KMS-11 (cell line): ENCODE results near the gene PTK6.

Source experiments
- H2AFZ ChIP-seq: fragments of 200-600 bp; sonication (generic); 2 replicates; pipeline ENCODE4 v1.6.1; 2016; ENCODE audit warnings: antibody characterized with exemption, mixed run types, low read depth
- H3K27ac ChIP-seq: fragments of 200-600 bp; sonication (generic); 2 replicates; pipeline ENCODE4 v1.6.1; 2016; ENCODE audit warnings: mild to moderate bottlenecking, mixed run types
- H3K27me3 ChIP-seq: fragments of 200-600 bp; sonication (generic); 2 replicates; pipeline ENCODE4 v1.6.1; 2017; ENCODE audit warnings: mild to moderate bottlenecking, low read depth, mixed run types, moderate library complexity; ENCODE audit not compliant: insufficient read depth
- H3K36me3 ChIP-seq: fragments of 200-600 bp; sonication (generic); 2 replicates; pipeline ENCODE4 v1.6.1; 2017; ENCODE audit warnings: mild to moderate bottlenecking, mixed run types; ENCODE audit not compliant: insufficient read depth
- H3K4me1 ChIP-seq: fragments of 200-600 bp; sonication (generic); 2 replicates; pipeline ENCODE4 v1.6.1; 2016; ENCODE audit warnings: mild to moderate bottlenecking, low read depth, mixed run types; ENCODE audit not compliant: poor library complexity, severe bottlenecking
- H3K4me2 ChIP-seq: fragments of 200-600 bp; sonication (generic); 2 replicates; pipeline ENCODE4 v1.7.0; 2016; ENCODE audit warnings: mild to moderate bottlenecking, mixed run types
- H3K4me3 ChIP-seq: fragments of 200-600 bp; sonication (generic); IDR thresholded peaks from 2 replicates; pipeline ENCODE4 v1.6.1; 2017; ENCODE audit warnings: low read depth, low read length, mixed read lengths; ENCODE audit not compliant: insufficient read depth
- H3K79me2 ChIP-seq: fragments of 200-600 bp; sonication (generic); 2 replicates; pipeline ENCODE4 v1.6.1; 2016; ENCODE audit warnings: low read depth, mixed run types; ENCODE audit not compliant: insufficient read depth
- H3K9ac ChIP-seq: fragments of 200-600 bp; sonication (generic); 2 replicates; pipeline ENCODE4 v1.6.1; 2016; ENCODE audit warnings: mild to moderate bottlenecking, mixed run types
- H4K20me1 ChIP-seq: fragments of 200-600 bp; sonication (generic); 2 replicates; pipeline ENCODE4 v1.6.1; 2016; ENCODE audit warnings: mild to moderate bottlenecking, mixed run types; ENCODE audit not compliant: insufficient read depth
- CTCF ChIP-seq: fragments of 200-600 bp; sonication (generic); conservative IDR thresholded peaks from 2 replicates; pipeline ENCODE4 v1.6.1; 2017; ENCODE audit warnings: low read depth, mild to moderate bottlenecking, antibody characterized with exemption, low read length, moderate library complexity, mixed read lengths

The PTK6 gene

GRCh38 chr20:63525185-63525584 is 12.0 kb downstream of the PTK6 start:
- Histone ChIP-seq H3K4me3 (no peak overlapping the region), H4K20me1 (no peaks in the 10 kb centered on the region), H3K4me1 (no peaks in the 10 kb centered on the region), H3K27ac (no peak overlapping the region), H2AFZ (no peak overlapping the region), H3K9ac (no peak overlapping the region), H3K27me3 (peaks cover 57% of the 10 kb centered on the region), H3K79me2 (no peaks in the 10 kb centered on the region), H3K36me3 (no peaks in the 10 kb centered on the region), H3K4me2 (no peak overlapping the region)
- TF ChIP-seq CTCF, result no peak

GRCh38 chr20:63522981-63523611 is 14.1 kb downstream of the PTK6 start:
- H3K27me3 ChIP-seq, result peaks cover 57% of the 10 kb centered on the region
- H3K36me3 ChIP-seq, result no peaks in the 10 kb centered on the region
- no peak overlapping the region for H3K27ac ChIP-seq
- no peak overlapping the region for H3K4me3 ChIP-seq
- no peak overlapping the region for H3K9ac ChIP-seq
- H3K4me1 ChIP-seq, result no peaks in the 10 kb centered on the region
- no peak for TF ChIP-seq CTCF
- no peaks in the 10 kb centered on the region for H4K20me1 ChIP-seq
- no peak overlapping the region for H2AFZ ChIP-seq
- no peaks in the 10 kb centered on the region for H3K79me2 ChIP-seq
- no peak overlapping the region for H3K4me2 ChIP-seq

- H3K9ac ChIP-seq, result no peak overlapping the region
- no peaks in the 10 kb centered on the region for H4K20me1 ChIP-seq
- H3K79me2 ChIP-seq, result no peaks in the 10 kb centered on the region
- H3K27ac ChIP-seq, result no peak overlapping the region
- H3K36me3 ChIP-seq, result no peaks in the 10 kb centered on the region
- H3K4me2 ChIP-seq, result no peak overlapping the region
- no peaks in the 10 kb centered on the region for H3K4me1 ChIP-seq
- H3K4me3 ChIP-seq, result no peak overlapping the region
- H2AFZ ChIP-seq, result no peak overlapping the region
- no peak for TF ChIP-seq CTCF
- H3K27me3 ChIP-seq, result peaks cover 57% of the 10 kb centered on the region
These were observed 14.9 kb downstream of the PTK6 start for GRCh38 chr20:63522091-63522868.

GRCh38 chr20:63521602-63522001 is 15.6 kb downstream of the PTK6 start:
- Histone ChIP-seq H3K4me3 (no peak overlapping the region), H3K27me3 (peaks cover 57% of the 10 kb centered on the region), H3K4me1 (no peaks in the 10 kb centered on the region), H2AFZ (no peak overlapping the region), H3K79me2 (no peaks in the 10 kb centered on the region), H3K4me2 (no peak overlapping the region), H4K20me1 (no peaks in the 10 kb centered on the region), H3K36me3 (no peaks in the 10 kb centered on the region), H3K27ac (no peak overlapping the region), H3K9ac (no peak overlapping the region)
- no peak for TF ChIP-seq CTCF
